HEK293 (cell line): ENCODE results near the gene ISM1.

Experiments
- CTCF ChIA-PET: fragments of 350-600 bp; formaldehyde crosslinking; extraction: SDS; loops from one replicate; lab custom pipeline; 2021; ENCODE audit warnings: antibody characterized with exemption; lab: Yijun Ruan, JAX
- POLR2A ChIA-PET: fragments of 300-600 bp; formaldehyde crosslinking; extraction: SDS; loops from one replicate; lab custom pipeline; 2020; ENCODE audit warnings: antibody characterized with exemption, inconsistent platforms; lab: Yijun Ruan, JAX
- H3K27ac ChIP-seq: fragments of 200-500 bp; sonication (Bioruptor generic); 2 replicates; pipeline ENCODE4 v1.5.1; 2014; ENCODE audit warnings: low read depth, low read length, control low read depth, inconsistent platforms; ENCODE audit errors: extremely low read depth
- H3K36me3 ChIP-seq, 2 experiments: fragments of 200-500 bp in 1 of 2; sonication (Bioruptor generic) in 1 of 2; 1 replicate in 1 of 2; 2 replicates in 1 of 2; pipeline ENCODE4 v1.5.1; 2014 to 2017; ENCODE audit warnings: inconsistent platforms in 2 of 2, low read length in 2 of 2; ENCODE audit not compliant: control insufficient read depth in 2 of 2, insufficient read depth in 1 of 2
- H3K4me1 ChIP-seq: fragments of 200-500 bp; sonication (Bioruptor generic); 2 replicates; pipeline ENCODE4 v1.5.1; 2014; ENCODE audit warnings: mild to moderate bottlenecking, low read length, inconsistent platforms; ENCODE audit not compliant: control insufficient read depth, insufficient read depth
- H3K4me3 ChIP-seq: 2 replicates; pipeline ENCODE4 v1.5.1; 2011; ENCODE audit warnings: low read depth, mild to moderate bottlenecking, control low read depth, low read length, moderate library complexity
- H3K9me3 ChIP-seq: fragments of 200-500 bp; sonication (Bioruptor generic); 2 replicates; pipeline ENCODE4 v1.5.1; 2014; ENCODE audit warnings: low read depth, low read length, inconsistent platforms; ENCODE audit not compliant: control insufficient read depth, insufficient read depth
- SP3 ChIP-seq: fragments of 450-650 bp; formaldehyde crosslinking; IDR thresholded peaks from 2 replicates; pipeline ENCODE4 v1.5.1; 2016; ENCODE audit warnings: missing biosample characterization, missing genetic modification characterization
- SP7 ChIP-seq: fragments of 450-650 bp; formaldehyde crosslinking; IDR thresholded peaks from 2 replicates; pipeline ENCODE4 v1.5.1; 2016; ENCODE audit warnings: missing biosample characterization, missing genetic modification characterization
- WT1 ChIP-seq: fragments of 450-650 bp; formaldehyde crosslinking; IDR thresholded peaks from 2 replicates; pipeline ENCODE4 v1.5.1; 2016; ENCODE audit warnings: missing biosample characterization, missing genetic modification characterization
- ZEB2 ChIP-seq: fragments of 450-650 bp; formaldehyde crosslinking; IDR thresholded peaks from 2 replicates; pipeline ENCODE4 v1.5.1; 2016; ENCODE audit warnings: missing biosample characterization, missing genetic modification characterization
- ZNF112 ChIP-seq: fragments of 450-650 bp; formaldehyde crosslinking; IDR thresholded peaks from 2 replicates; pipeline ENCODE4 v1.5.0; 2017; ENCODE audit warnings: missing biosample characterization, missing genetic modification characterization
- ZNF211 ChIP-seq: fragments of 450-650 bp; formaldehyde crosslinking; IDR thresholded peaks from 2 replicates; pipeline ENCODE4 v1.5.1; 2016; ENCODE audit warnings: low read depth, missing biosample characterization, missing genetic modification characterization
- ZNF23 ChIP-seq: fragments of 450-650 bp; formaldehyde crosslinking; IDR thresholded peaks from 2 replicates; pipeline ENCODE4 v1.5.1; 2016; ENCODE audit warnings: missing biosample characterization, missing genetic modification characterization, borderline replicate concordance
- ZNF335 ChIP-seq: fragments of 450-650 bp; formaldehyde crosslinking; conservative IDR thresholded peaks from 2 replicates; pipeline ENCODE4 v1.5.1; 2016; ENCODE audit warnings: missing biosample characterization, missing genetic modification characterization
- ZNF501 ChIP-seq: fragments of 450-650 bp; formaldehyde crosslinking; IDR thresholded peaks from 2 replicates; pipeline ENCODE4 v1.5.1; 2016; ENCODE audit warnings: missing biosample characterization, missing genetic modification characterization
- ZNF530 ChIP-seq: fragments of 450-650 bp; formaldehyde crosslinking; IDR thresholded peaks from 2 replicates; pipeline ENCODE4 v1.5.1; 2016; ENCODE audit warnings: low read depth, missing biosample characterization, missing genetic modification characterization
- ZNF626 ChIP-seq: fragments of 450-650 bp; sonication (Bioruptor Pico); formaldehyde crosslinking; IDR thresholded peaks from 2 replicates; pipeline ENCODE4 v1.5.1; 2018; ENCODE audit warnings: missing biosample characterization, missing genetic modification characterization, inconsistent platforms
- ZNF76 ChIP-seq: fragments of 450-650 bp; formaldehyde crosslinking; IDR thresholded peaks from 2 replicates; pipeline ENCODE4; 2016; ENCODE audit warnings: low read depth, missing biosample characterization, missing genetic modification characterization, borderline replicate concordance
- TF ChIP-seq, protein P1 (sequence below): fragments of 450-650 bp; formaldehyde crosslinking; IDR thresholded peaks from 2 replicates; pipeline ENCODE4 v1.5.1; 2016; ENCODE audit warnings: missing biosample characterization, missing genetic modification characterization
- TF ChIP-seq, protein P2 (sequence below): fragments of 450-650 bp; formaldehyde crosslinking; IDR thresholded peaks from 2 replicates; pipeline ENCODE4 v1.5.1; 2016; ENCODE audit warnings: missing biosample characterization, missing genetic modification characterization
- TF ChIP-seq, protein P3 (sequence below): fragments of 450-650 bp; formaldehyde crosslinking; IDR thresholded peaks from 2 replicates; pipeline ENCODE4 v1.5.1; 2016; ENCODE audit warnings: missing biosample characterization, missing genetic modification characterization
- TF ChIP-seq, protein P4 (sequence below): fragments of 450-650 bp; formaldehyde crosslinking; IDR thresholded peaks from 2 replicates; pipeline ENCODE4 v1.5.1; 2017; ENCODE audit warnings: missing biosample characterization, missing genetic modification characterization
- TF ChIP-seq, protein P5 (sequence below): fragments of 450-650 bp; formaldehyde crosslinking; IDR thresholded peaks from 2 replicates; pipeline ENCODE4; 2016; ENCODE audit warnings: missing biosample characterization, missing genetic modification characterization

The ISM1 gene

DNA sequence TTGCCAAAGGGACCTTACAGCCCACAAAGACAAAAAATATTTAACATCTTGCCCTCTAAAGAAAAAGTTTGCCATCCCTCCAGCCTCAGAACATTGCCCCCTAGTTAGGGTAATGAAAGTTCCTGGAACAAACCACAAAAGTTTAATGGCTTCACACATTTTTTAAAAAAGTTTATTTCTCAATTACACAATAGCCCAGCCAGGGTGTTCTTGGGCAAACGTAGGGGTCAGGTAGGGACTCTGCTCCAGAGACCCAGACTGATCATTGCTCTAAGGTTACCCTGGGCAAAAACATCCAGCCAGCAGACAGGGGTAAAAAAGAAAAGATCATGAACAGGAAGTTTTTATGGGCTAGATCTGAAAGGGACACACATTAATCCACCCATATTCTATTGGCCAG lies 4.5 kb upstream of the ISM1 start (continued):
- TF ChIP-seq, protein P1, sequence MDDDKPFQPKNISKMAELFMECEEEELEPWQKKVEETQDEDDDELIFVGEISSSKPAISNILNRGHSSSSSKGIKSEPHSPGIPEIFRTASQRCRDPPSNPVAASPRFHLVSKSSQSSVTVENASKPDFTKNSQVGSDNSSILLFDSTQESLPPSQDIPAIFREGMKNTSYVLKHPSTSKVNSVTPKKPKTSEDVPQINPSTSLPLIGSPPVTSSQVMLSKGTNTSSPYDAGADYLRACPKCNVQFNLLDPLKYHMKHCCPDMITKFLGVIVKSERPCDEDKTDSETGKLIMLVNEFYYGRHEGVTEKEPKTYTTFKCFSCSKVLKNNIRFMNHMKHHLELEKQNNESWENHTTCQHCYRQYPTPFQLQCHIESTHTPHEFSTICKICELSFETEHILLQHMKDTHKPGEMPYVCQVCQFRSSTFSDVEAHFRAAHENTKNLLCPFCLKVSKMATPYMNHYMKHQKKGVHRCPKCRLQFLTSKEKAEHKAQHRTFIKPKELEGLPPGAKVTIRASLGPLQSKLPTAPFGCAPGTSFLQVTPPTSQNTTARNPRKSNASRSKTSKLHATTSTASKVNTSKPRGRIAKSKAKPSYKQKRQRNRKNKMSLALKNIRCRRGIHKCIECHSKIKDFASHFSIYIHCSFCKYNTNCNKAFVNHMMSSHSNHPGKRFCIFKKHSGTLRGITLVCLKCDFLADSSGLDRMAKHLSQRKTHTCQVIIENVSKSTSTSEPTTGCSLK (tag by site-specific recombination), result no peak
- TF ChIP-seq, protein P2, sequence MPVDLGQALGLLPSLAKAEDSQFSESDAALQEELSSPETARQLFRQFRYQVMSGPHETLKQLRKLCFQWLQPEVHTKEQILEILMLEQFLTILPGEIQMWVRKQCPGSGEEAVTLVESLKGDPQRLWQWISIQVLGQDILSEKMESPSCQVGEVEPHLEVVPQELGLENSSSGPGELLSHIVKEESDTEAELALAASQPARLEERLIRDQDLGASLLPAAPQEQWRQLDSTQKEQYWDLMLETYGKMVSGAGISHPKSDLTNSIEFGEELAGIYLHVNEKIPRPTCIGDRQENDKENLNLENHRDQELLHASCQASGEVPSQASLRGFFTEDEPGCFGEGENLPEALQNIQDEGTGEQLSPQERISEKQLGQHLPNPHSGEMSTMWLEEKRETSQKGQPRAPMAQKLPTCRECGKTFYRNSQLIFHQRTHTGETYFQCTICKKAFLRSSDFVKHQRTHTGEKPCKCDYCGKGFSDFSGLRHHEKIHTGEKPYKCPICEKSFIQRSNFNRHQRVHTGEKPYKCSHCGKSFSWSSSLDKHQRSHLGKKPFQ (tag by site-specific recombination), result no peak
- TF ChIP-seq ZNF335 (tag by site-specific recombination) (no peak), ZNF626 (tag by site-specific recombination) (no peak), ZNF501 (tag by site-specific recombination) (no peak), ZNF23 (tag by site-specific recombination) (no peak), ZNF211 (no peak), ZNF76 (no peak), SP3 (tag by site-specific recombination) (no peak)
- TF ChIP-seq, protein P3, sequence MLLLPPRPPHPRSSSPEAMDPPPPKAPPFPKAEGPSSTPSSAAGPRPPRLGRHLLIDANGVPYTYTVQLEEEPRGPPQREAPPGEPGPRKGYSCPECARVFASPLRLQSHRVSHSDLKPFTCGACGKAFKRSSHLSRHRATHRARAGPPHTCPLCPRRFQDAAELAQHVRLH (tag by site-specific recombination), result no peak

DNA sequence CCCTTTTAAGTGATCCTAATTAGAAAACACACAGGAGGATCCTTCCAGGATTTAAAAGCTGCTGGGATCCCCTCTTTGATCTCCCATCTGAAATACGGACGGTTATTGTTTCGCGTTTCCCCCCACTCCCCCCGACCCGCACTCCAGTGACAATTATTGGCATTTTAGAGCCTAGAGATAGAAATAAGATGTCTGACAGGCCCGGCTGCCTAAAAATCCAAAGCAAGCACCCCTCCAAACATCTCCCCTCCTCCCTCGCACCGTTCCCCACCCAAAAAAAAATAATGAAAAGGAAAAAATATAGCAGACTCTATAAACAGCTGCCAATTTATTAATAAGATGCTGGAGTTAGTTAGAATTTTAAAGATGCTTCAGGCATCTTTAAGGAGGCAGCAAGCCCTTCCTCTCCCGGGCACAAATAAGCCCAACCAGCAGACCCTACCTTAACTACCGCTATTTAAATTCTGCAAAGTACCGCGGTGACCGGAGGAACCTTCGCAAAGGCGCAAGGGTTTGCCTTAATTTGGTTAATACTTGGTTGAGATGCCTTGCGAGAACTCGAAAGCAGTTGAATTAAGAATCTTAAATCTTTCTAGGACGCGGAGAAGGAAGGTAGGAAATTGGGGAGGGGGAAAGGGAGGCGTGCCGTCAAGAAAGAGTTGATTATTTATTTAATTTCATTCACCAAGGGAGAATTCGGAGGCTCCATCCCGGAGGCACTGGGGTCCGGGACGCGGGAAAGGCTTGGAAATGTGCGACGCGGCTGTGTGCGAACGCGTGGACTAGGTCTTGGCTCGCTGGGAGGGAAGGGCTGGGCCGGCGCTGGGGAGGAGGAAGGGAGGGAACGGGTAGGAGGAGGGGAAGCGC lies 1.5 kb upstream of the ISM1 start:
- TF ChIP-seq, protein P4, sequence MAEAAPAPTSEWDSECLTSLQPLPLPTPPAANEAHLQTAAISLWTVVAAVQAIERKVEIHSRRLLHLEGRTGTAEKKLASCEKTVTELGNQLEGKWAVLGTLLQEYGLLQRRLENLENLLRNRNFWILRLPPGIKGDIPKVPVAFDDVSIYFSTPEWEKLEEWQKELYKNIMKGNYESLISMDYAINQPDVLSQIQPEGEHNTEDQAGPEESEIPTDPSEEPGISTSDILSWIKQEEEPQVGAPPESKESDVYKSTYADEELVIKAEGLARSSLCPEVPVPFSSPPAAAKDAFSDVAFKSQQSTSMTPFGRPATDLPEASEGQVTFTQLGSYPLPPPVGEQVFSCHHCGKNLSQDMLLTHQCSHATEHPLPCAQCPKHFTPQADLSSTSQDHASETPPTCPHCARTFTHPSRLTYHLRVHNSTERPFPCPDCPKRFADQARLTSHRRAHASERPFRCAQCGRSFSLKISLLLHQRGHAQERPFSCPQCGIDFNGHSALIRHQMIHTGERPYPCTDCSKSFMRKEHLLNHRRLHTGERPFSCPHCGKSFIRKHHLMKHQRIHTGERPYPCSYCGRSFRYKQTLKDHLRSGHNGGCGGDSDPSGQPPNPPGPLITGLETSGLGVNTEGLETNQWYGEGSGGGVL (tag by site-specific recombination), result peak; percentile 37
- TF ChIP-seq WT1 (tag by site-specific recombination) (0 out of 2 replicates have a peak, but pooled peaks have one; percentile 23), SP7 (tag by site-specific recombination) (no peak)
- Histone ChIP-seq H3K4me3 (peak overlapping the region; percentile 53), H3K9me3 (no peaks in the 10 kb centered on the region), H3K27ac (no peak overlapping the region), H3K36me3 (no peaks in the 10 kb centered on the region), H3K4me1 (0 out of 2 replicates have a peak, but pooled peaks cover 2% of the 10 kb centered on the region)
- POLR2A ChIA-PET, result no interaction called here
- CTCF ChIA-PET, result interaction anchor here (0.7 kb wide), 1 partner anchor 84 kb away, joined by 4 read pairs; no protein-coding TSS in a partner anchor

DNA sequence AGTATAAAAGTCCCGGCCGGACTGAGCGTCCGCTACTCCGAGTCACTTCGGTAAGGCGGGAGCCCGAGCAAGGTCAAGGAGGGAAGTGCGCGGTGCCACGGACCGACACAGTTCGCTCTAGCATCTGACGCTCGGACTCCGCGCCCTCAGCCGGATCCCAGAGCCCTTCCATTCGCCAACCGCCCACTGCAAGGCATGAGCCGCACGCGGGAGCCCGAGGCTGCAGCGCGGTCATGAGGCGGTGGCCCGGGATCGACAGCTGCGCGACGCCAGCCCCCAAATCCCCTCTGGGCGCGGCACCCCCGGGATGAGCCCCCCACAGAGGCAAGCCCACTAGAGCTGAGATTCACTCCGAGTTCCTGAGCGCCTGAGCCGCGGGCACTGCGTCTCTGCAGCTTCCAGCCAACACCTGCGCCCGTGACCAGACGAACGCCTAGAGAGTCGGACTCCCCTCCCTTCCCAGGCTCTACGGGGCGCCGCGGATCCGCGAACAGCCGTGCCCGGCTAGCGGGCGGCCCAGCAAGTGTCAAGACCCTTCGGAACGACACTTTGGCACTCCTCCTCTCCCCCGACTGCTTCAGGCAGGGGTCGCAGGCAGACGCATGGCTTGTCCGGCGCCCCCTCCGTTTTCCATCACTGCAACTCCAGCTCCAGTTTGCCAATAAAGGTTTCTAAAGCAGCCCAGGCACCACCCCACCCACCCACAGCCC lies 725 bp upstream of the ISM1 start:
- Histone ChIP-seq H3K27ac (no peak overlapping the region; the same call in 1 of the 2 replicates), H3K9me3 (no peaks in the 10 kb centered on the region), H3K4me3 (peak overlapping the region; percentile 53), H3K4me1 (0 out of 2 replicates have a peak, but pooled peaks cover 2% of the 10 kb centered on the region), H3K36me3 (no peaks in the 10 kb centered on the region)
- CTCF ChIA-PET, result no interaction called here
- POLR2A ChIA-PET, result interaction anchor here (0.6 kb wide), 1 partner anchor 8 kb away, joined by 3 read pairs; no protein-coding TSS in a partner anchor
- TF ChIP-seq, protein P4 (tag by site-specific recombination), result no peak; the same call in 1 of the 2 replicates
- TF ChIP-seq ZNF112 (tag by site-specific recombination), result no peak
- TF ChIP-seq ZEB2 (tag by site-specific recombination), result 0 out of 2 replicates have a peak, but pooled peaks have one; percentile 14
- TF ChIP-seq ZNF335 (tag by site-specific recombination), result peak; percentile 82
- no peak for TF ChIP-seq ZNF530
- TF ChIP-seq, protein P5, sequence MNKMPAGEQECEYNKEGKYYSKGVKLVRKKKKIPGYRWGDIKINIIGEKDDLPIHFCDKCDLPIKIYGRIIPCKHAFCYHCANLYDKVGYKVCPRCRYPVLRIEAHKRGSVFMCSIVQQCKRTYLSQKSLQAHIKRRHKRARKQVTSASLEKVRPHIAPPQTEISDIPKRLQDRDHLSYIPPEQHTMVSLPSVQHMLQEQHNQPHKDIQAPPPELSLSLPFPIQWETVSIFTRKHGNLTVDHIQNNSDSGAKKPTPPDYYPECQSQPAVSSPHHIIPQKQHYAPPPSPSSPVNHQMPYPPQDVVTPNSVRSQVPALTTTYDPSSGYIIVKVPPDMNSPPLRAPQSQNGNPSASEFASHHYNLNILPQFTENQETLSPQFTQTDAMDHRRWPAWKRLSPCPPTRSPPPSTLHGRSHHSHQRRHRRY (tag by site-specific recombination), result no peak
